Sigmoid colon (tissue), 4 donors: Measurements from ENCODE around the gene IDI1.

ENCODE experiments used
- EP300 ChIP-seq, 4 donors: sonication (generic); formaldehyde crosslinking; IDR thresholded peaks; one replicate each; pipeline ENCODE4 v1.6.1; 2017; ENCODE audit warnings: antibody characterized with exemption in 4 of 4
- POLR2A ChIP-seq, 2 donors: fragments of 450-650 bp; IDR thresholded peaks; one replicate each; pipeline ENCODE4 v1.6.1; 2016; ENCODE audit warnings: antibody characterized with exemption in 2 of 2, mild to moderate bottlenecking in 2 of 2, moderate library complexity in 2 of 2
- TF ChIP-seq, protein P1 (sequence below), 4 experiments: fragments of 450-650 bp in 3 of 4; fragments of 200-600 bp in 1 of 4; IDR thresholded peaks; one replicate each; pipeline ENCODE4 v1.5.1; 2016 to 2019; ENCODE audit warnings: antibody characterized with exemption in 4 of 4, mild to moderate bottlenecking in 3 of 4, moderate library complexity in 2 of 4

DNA sequence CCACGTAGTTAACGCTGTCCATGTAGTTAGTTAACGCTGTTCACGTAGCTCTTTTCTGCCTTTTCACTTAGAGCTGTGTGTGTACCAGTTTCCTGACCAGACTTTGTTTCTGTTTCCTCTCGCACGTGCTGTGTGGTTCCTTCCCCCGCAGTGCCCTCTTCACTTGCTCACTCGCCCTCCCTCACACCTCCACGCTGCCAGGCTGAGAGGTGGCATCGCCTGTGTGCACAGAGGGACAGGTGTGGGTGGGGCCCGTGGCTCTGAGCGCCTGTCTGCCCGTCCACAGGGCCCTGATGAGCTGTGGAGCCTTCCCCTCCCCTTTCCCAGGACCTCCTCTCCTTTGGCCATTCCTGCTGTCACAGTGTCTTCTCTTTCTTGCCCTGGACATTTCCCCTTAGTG, 37.9 kb upstream of the IDI1 start:
- TF ChIP-seq POLR2A (IDR thresholded peaks at IDR 0.05): no peak
- TF ChIP-seq EP300 (IDR thresholded peaks at IDR 0.05): no peak
- TF ChIP-seq, protein P1, sequence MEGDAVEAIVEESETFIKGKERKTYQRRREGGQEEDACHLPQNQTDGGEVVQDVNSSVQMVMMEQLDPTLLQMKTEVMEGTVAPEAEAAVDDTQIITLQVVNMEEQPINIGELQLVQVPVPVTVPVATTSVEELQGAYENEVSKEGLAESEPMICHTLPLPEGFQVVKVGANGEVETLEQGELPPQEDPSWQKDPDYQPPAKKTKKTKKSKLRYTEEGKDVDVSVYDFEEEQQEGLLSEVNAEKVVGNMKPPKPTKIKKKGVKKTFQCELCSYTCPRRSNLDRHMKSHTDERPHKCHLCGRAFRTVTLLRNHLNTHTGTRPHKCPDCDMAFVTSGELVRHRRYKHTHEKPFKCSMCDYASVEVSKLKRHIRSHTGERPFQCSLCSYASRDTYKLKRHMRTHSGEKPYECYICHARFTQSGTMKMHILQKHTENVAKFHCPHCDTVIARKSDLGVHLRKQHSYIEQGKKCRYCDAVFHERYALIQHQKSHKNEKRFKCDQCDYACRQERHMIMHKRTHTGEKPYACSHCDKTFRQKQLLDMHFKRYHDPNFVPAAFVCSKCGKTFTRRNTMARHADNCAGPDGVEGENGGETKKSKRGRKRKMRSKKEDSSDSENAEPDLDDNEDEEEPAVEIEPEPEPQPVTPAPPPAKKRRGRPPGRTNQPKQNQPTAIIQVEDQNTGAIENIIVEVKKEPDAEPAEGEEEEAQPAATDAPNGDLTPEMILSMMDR (IDR thresholded peaks at IDR 0.05): no peak
